K562 (cell line): ENCODE data around the gene SLC6A1. TPM values are rescaled to one million over a fixed set of nuclear protein-coding genes. Genes with fewer than 3 reads are reported as not detected.

Experiments used
- NFIC ChIP-seq: fragments of 450-650 bp; IDR thresholded peaks from 2 replicates; pipeline ENCODE4 v1.6.1; 2017; ENCODE audit warnings: mild to moderate bottlenecking, inconsistent platforms
- RAD21 ChIP-seq, 2 experiments: fragments of 250-450 bp in 1 of 2; fragments of 450-650 bp in 1 of 2; sonication (Bioruptor Pico) in 1 of 2; formaldehyde crosslinking in 1 of 2; IDR thresholded peaks in 1 of 2; conservative IDR thresholded peaks in 1 of 2; 2 replicates each; pipeline versions ENCODE4 v1.4.0 to v1.8.0; 2020 to 2022; ENCODE audit warnings: mild to moderate bottlenecking in 2 of 2, moderate library complexity in 1 of 2
- RNF2 ChIP-seq: sonication (generic); IDR thresholded peaks from 2 replicates; pipeline ENCODE4 v1.6.1; 2016
- SUPT5H ChIP-seq: fragments of 450-650 bp; IDR thresholded peaks from 2 replicates; pipeline ENCODE4 v1.6.1; 2016
- polyA plus RNA-seq, 8 experiments: library from polyadenylated mRNA; depleted of rRNA in 4 of 8; stranded (reverse) in 5 of 8; unstranded in 3 of 8; fragments of >200 nt; fragmentation: Nextera tagmentation in 2 of 8; fragmentation: Illumina TruSeq in 1 of 8; extraction: Ambion mirVana in 2 of 8; extraction: Trizol in 1 of 8; gene quantifications; 2 replicates each; pipeline versions ENCODE4 v1.2.1 to v1.2.3, GENCODE V29; 2011 to 2014; ENCODE audit warnings: inconsistent platforms in 1 of 8, missing spikeins in 1 of 8
- total RNA-seq, 7 experiments: library from RNA; depleted of rRNA in 6 of 7; stranded (reverse); fragments of >200 nt in 6 of 7; fragmentation: Illumina TruSeq in 2 of 7; extraction: Trizol in 2 of 7; gene quantifications; 2 replicates each; pipeline versions ENCODE4 v1.2.1 to v1.2.3, GENCODE V29; 2011 to 2021; ENCODE audit warnings: low replicate concordance in 1 of 7
- TF ChIP-seq, protein P1 (sequence below): fragments of 200-600 bp; sonication (generic); IDR thresholded peaks from one replicate; pipeline ENCODE4 v1.6.1; 2012; ENCODE audit warnings: mild to moderate bottlenecking, low read depth, low read length, inconsistent platforms
- TF ChIP-seq, protein P2 (sequence below): sonication (generic); formaldehyde crosslinking; IDR thresholded peaks from 2 replicates; pipeline ENCODE4 v1.8.0; 2022; ENCODE audit warnings: missing genetic modification reagents, mild to moderate bottlenecking, borderline replicate concordance
- TF ChIP-seq, protein P3 (sequence below): fragments of 250-450 bp; sonication (Bioruptor Pico); IDR thresholded peaks from 2 replicates; pipeline ENCODE4 v1.4.0; 2020; ENCODE audit warnings: borderline replicate concordance
- TF ChIP-seq, protein P4 (sequence below), 2 experiments: fragments of 450-650 bp; conservative IDR thresholded peaks; 2 replicates each; pipeline ENCODE4 v1.6.1; 2017; ENCODE audit warnings: mild to moderate bottlenecking in 2 of 2, moderate library complexity in 2 of 2
- TF ChIP-seq, protein P5 (sequence below): fragments of 250-450 bp; sonication (Bioruptor Pico); IDR thresholded peaks from 2 replicates; pipeline ENCODE4 v1.8.0; 2021; ENCODE audit warnings: moderate library complexity, mild to moderate bottlenecking, inconsistent platforms
- TF ChIP-seq, protein P6 (sequence below): sonication (generic); formaldehyde crosslinking; IDR thresholded peaks from 2 replicates; pipeline ENCODE4 v1.9.0; 2022; ENCODE audit warnings: mild to moderate bottlenecking, missing genetic modification reagents

Gene SLC6A1
- total and polyA plus RNA-seq, 9 of the 15 experiments (the other 6 are each of a cell fraction or from before 2014, with no cell fraction given) = not detected

DNA sequence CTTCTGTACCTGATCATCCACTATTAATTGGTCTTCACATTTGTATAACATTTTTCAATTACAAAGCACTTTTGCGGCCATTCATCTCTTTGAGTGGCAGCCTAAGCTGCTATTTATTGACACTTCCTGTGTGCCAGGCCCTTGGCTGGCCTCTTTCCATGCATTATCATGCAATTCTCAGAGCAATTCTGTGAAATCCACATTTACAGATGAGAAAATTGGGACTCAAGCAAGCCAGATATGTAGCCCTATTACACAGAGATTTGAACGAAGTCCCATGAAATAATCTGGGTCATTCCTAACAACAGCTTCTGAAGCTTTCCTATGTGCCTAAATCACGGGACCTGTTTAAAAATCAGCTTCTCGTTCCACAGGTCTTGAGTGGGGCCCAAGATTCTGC, 17.4 kb downstream of the SLC6A1 start (continued):
- TF ChIP-seq, protein P1, sequence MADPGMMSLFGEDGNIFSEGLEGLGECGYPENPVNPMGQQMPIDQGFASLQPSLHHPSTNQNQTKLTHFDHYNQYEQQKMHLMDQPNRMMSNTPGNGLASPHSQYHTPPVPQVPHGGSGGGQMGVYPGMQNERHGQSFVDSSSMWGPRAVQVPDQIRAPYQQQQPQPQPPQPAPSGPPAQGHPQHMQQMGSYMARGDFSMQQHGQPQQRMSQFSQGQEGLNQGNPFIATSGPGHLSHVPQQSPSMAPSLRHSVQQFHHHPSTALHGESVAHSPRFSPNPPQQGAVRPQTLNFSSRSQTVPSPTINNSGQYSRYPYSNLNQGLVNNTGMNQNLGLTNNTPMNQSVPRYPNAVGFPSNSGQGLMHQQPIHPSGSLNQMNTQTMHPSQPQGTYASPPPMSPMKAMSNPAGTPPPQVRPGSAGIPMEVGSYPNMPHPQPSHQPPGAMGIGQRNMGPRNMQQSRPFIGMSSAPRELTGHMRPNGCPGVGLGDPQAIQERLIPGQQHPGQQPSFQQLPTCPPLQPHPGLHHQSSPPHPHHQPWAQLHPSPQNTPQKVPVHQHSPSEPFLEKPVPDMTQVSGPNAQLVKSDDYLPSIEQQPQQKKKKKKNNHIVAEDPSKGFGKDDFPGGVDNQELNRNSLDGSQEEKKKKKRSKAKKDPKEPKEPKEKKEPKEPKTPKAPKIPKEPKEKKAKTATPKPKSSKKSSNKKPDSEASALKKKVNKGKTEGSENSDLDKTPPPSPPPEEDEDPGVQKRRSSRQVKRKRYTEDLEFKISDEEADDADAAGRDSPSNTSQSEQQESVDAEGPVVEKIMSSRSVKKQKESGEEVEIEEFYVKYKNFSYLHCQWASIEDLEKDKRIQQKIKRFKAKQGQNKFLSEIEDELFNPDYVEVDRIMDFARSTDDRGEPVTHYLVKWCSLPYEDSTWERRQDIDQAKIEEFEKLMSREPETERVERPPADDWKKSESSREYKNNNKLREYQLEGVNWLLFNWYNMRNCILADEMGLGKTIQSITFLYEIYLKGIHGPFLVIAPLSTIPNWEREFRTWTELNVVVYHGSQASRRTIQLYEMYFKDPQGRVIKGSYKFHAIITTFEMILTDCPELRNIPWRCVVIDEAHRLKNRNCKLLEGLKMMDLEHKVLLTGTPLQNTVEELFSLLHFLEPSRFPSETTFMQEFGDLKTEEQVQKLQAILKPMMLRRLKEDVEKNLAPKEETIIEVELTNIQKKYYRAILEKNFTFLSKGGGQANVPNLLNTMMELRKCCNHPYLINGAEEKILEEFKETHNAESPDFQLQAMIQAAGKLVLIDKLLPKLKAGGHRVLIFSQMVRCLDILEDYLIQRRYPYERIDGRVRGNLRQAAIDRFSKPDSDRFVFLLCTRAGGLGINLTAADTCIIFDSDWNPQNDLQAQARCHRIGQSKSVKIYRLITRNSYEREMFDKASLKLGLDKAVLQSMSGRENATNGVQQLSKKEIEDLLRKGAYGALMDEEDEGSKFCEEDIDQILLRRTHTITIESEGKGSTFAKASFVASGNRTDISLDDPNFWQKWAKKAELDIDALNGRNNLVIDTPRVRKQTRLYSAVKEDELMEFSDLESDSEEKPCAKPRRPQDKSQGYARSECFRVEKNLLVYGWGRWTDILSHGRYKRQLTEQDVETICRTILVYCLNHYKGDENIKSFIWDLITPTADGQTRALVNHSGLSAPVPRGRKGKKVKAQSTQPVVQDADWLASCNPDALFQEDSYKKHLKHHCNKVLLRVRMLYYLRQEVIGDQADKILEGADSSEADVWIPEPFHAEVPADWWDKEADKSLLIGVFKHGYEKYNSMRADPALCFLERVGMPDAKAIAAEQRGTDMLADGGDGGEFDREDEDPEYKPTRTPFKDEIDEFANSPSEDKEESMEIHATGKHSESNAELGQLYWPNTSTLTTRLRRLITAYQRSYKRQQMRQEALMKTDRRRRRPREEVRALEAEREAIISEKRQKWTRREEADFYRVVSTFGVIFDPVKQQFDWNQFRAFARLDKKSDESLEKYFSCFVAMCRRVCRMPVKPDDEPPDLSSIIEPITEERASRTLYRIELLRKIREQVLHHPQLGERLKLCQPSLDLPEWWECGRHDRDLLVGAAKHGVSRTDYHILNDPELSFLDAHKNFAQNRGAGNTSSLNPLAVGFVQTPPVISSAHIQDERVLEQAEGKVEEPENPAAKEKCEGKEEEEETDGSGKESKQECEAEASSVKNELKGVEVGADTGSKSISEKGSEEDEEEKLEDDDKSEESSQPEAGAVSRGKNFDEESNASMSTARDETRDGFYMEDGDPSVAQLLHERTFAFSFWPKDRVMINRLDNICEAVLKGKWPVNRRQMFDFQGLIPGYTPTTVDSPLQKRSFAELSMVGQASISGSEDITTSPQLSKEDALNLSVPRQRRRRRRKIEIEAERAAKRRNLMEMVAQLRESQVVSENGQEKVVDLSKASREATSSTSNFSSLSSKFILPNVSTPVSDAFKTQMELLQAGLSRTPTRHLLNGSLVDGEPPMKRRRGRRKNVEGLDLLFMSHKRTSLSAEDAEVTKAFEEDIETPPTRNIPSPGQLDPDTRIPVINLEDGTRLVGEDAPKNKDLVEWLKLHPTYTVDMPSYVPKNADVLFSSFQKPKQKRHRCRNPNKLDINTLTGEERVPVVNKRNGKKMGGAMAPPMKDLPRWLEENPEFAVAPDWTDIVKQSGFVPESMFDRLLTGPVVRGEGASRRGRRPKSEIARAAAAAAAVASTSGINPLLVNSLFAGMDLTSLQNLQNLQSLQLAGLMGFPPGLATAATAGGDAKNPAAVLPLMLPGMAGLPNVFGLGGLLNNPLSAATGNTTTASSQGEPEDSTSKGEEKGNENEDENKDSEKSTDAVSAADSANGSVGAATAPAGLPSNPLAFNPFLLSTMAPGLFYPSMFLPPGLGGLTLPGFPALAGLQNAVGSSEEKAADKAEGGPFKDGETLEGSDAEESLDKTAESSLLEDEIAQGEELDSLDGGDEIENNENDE = no peak
- TF ChIP-seq, protein P2, sequence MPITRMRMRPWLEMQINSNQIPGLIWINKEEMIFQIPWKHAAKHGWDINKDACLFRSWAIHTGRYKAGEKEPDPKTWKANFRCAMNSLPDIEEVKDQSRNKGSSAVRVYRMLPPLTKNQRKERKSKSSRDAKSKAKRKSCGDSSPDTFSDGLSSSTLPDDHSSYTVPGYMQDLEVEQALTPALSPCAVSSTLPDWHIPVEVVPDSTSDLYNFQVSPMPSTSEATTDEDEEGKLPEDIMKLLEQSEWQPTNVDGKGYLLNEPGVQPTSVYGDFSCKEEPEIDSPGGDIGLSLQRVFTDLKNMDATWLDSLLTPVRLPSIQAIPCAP (CRISPR knock-in tag) = no peak
- TF ChIP-seq, protein P3, sequence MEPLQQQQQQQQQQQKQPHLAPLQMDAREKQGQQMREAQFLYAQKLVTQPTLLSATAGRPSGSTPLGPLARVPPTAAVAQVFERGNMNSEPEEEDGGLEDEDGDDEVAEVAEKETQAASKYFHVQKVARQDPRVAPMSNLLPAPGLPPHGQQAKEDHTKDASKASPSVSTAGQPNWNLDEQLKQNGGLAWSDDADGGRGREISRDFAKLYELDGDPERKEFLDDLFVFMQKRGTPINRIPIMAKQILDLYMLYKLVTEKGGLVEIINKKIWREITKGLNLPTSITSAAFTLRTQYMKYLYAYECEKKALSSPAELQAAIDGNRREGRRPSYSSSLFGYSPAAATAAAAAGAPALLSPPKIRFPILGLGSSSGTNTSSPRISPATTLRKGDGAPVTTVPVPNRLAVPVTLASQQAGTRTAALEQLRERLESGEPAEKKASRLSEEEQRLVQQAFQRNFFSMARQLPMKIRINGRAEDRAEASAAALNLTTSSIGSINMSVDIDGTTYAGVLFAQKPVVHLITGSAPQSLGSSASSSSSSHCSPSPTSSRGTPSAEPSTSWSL (CRISPR knock-in tag) = no peak
- TF ChIP-seq, protein P4, sequence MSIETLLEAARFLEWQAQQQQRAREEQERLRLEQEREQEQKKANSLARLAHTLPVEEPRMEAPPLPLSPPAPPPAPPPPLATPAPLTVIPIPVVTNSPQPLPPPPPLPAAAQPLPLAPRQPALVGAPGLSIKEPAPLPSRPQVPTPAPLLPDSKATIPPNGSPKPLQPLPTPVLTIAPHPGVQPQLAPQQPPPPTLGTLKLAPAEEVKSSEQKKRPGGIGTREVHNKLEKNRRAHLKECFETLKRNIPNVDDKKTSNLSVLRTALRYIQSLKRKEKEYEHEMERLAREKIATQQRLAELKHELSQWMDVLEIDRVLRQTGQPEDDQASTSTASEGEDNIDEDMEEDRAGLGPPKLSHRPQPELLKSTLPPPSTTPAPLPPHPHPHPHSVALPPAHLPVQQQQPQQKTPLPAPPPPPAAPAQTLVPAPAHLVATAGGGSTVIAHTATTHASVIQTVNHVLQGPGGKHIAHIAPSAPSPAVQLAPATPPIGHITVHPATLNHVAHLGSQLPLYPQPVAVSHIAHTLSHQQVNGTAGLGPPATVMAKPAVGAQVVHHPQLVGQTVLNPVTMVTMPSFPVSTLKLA (conservative IDR thresholded peaks at IDR 0.05) = no peak
- TF ChIP-seq, protein P5, sequence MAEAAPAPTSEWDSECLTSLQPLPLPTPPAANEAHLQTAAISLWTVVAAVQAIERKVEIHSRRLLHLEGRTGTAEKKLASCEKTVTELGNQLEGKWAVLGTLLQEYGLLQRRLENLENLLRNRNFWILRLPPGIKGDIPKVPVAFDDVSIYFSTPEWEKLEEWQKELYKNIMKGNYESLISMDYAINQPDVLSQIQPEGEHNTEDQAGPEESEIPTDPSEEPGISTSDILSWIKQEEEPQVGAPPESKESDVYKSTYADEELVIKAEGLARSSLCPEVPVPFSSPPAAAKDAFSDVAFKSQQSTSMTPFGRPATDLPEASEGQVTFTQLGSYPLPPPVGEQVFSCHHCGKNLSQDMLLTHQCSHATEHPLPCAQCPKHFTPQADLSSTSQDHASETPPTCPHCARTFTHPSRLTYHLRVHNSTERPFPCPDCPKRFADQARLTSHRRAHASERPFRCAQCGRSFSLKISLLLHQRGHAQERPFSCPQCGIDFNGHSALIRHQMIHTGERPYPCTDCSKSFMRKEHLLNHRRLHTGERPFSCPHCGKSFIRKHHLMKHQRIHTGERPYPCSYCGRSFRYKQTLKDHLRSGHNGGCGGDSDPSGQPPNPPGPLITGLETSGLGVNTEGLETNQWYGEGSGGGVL (CRISPR knock-in tag) = no peak
- TF ChIP-seq SUPT5H = no peak
- TF ChIP-seq, protein P6, sequence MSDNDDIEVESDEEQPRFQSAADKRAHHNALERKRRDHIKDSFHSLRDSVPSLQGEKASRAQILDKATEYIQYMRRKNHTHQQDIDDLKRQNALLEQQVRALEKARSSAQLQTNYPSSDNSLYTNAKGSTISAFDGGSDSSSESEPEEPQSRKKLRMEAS (CRISPR knock-in tag) = no peak
- TF ChIP-seq NFIC = no peak
- TF ChIP-seq RAD21 (CRISPR knock-in tag; conservative IDR thresholded peaks at IDR 0.05 in 1 of 2, IDR thresholded peaks at IDR 0.05 in 1 of 2) = no peak
- no peak for TF ChIP-seq RNF2
